GM18519 (cell line): ENCODE data around the gene CBFA2T3.

ENCODE experiments used
- ATAC-seq: cut with Tn5 transposase; IDR thresholded peaks from one replicate; pipeline ENCODE4 v1.9.1; 2021; ENCODE audit warnings: mild to moderate bottlenecking, moderate library complexity; ENCODE audit not compliant: unreplicated experiment, low FRiP score

CBFA2T3 gene

GRCh38 chr16:88850531-88851199 is 126.3 kb downstream of the CBFA2T3 start:
- no peak for ATAC-seq

- no peak for ATAC-seq
Measured at GRCh38 chr16:88848557-88848956, 128.4 kb downstream of the CBFA2T3 start.

- no peak for ATAC-seq
Measured at GRCh38 chr16:88847654-88848053, 129.4 kb downstream of the CBFA2T3 start.

GRCh38 chr16:88846088-88846487 is 130.9 kb downstream of the CBFA2T3 start:
- ATAC-seq: no peak

- ATAC-seq: no peak
Measured at GRCh38 chr16:88844419-88845036, 132.5 kb downstream of the CBFA2T3 start.

- ATAC-seq: no peak
Measured at GRCh38 chr16:88843256-88843655, 133.8 kb downstream of the CBFA2T3 start.

- ATAC-seq: no peak
Measured at GRCh38 chr16:88842806-88843205, 134.2 kb downstream of the CBFA2T3 start.

GRCh38 chr16:88842308-88842756 is 134.7 kb downstream of the CBFA2T3 start:
- ATAC-seq: no peak

GRCh38 chr16:88841521-88842307 is 135.3 kb downstream of the CBFA2T3 start:
- no peak for ATAC-seq

- no peak for ATAC-seq
Measured at GRCh38 chr16:88840600-88841215, 136.3 kb downstream of the CBFA2T3 start.

- no peak for ATAC-seq
Measured at GRCh38 chr16:88839745-88840599, 137.0 kb downstream of the CBFA2T3 start.

- ATAC-seq: no peak
Measured at GRCh38 chr16:88839026-88839529, 137.9 kb downstream of the CBFA2T3 start.

GRCh38 chr16:88838566-88838965 is 138.4 kb downstream of the CBFA2T3 start:
- ATAC-seq: no peak

- ATAC-seq: no peak
Measured at GRCh38 chr16:88837806-88838205, 139.2 kb downstream of the CBFA2T3 start.

- ATAC-seq: no peak
Measured at GRCh38 chr16:88836791-88837190, 140.2 kb downstream of the CBFA2T3 start.

- no peak for ATAC-seq
Measured at GRCh38 chr16:88835818-88836217, 141.2 kb downstream of the CBFA2T3 start.

- no peak for ATAC-seq
Measured at GRCh38 chr16:88835383-88835782, 141.6 kb downstream of the CBFA2T3 start.

GRCh38 chr16:88834670-88835069 is 142.3 kb downstream of the CBFA2T3 start:
- ATAC-seq: no peak

GRCh38 chr16:88833086-88833485 is 143.9 kb downstream of the CBFA2T3 start:
- no peak for ATAC-seq

- ATAC-seq: no peak
Measured at GRCh38 chr16:88831838-88832237, 145.2 kb downstream of the CBFA2T3 start.
